GM23338 (cell line): Measurements from ENCODE around the gene CCDC57. TPM values are rescaled to one million over a fixed set of nuclear protein-coding genes. Genes with fewer than 3 reads are reported as not detected.
A peak's percentile ranks its signal among the peaks of the same experiment; 100 is the strongest.

ENCODE experiments used
- ATAC-seq: fragments of 200-7000 bp; cut with Tn5 transposase; 3 replicates; pipeline ENCODE4 v1.9.1; 2020
- DNase-seq: peaks from one replicate; pipeline ENCODE4 v3.0.0-alpha.2; 2015; ENCODE audit warnings: low spot score
- H2AFZ ChIP-seq: fragments of 200-600 bp; sonication (generic); 2 replicates; pipeline ENCODE4 v1.8.0; 2016; ENCODE audit warnings: antibody characterized with exemption, mild to moderate bottlenecking, moderate library complexity
- H3F3A ChIP-seq: fragments of 200-600 bp; sonication (generic); replicated peaks from 2 replicates; pipeline ENCODE4 v1.8.0; 2017; ENCODE audit warnings: antibody characterized with exemption, mixed run types, low read depth
- H3K27ac ChIP-seq: fragments of 200-600 bp; sonication (generic); 2 replicates; pipeline ENCODE4 v1.6.1; 2016; ENCODE audit warnings: low read depth
- H3K27me3 ChIP-seq: fragments of 200-600 bp; sonication (generic); 2 replicates; pipeline ENCODE4 v1.8.0; 2016; ENCODE audit warnings: mild to moderate bottlenecking, mixed run types, moderate library complexity; ENCODE audit not compliant: insufficient read depth
- H3K36me3 ChIP-seq: fragments of 200-600 bp; sonication (generic); 2 replicates; pipeline ENCODE4 v1.8.0; 2016; ENCODE audit warnings: mild to moderate bottlenecking; ENCODE audit not compliant: insufficient read depth
- H3K4me1 ChIP-seq: fragments of 200-600 bp; sonication (generic); 2 replicates; pipeline ENCODE4 v1.8.0; 2016; ENCODE audit warnings: mild to moderate bottlenecking, moderate library complexity; ENCODE audit not compliant: insufficient read depth
- H3K4me2 ChIP-seq: fragments of 200-600 bp; sonication (generic); 2 replicates; pipeline ENCODE4 v1.7.1; 2017; ENCODE audit warnings: mixed run types
- H3K4me3 ChIP-seq: fragments of 200-600 bp; sonication (generic); 2 replicates; pipeline ENCODE4 v1.6.1; 2016; ENCODE audit warnings: mixed run types
- H3K79me2 ChIP-seq: fragments of 200-600 bp; sonication (generic); replicated peaks from 2 replicates; pipeline ENCODE4 v1.8.0; 2017; ENCODE audit warnings: mild to moderate bottlenecking; ENCODE audit not compliant: insufficient read depth
- H3K9me2 ChIP-seq: fragments of 200-600 bp; sonication (generic); 2 replicates; pipeline ENCODE4 v1.8.0; 2017; ENCODE audit not compliant: insufficient read depth
- H4K20me1 ChIP-seq: fragments of 200-600 bp; sonication (generic); replicated peaks from 2 replicates; pipeline ENCODE4 v1.8.0; 2017; ENCODE audit warnings: mild to moderate bottlenecking; ENCODE audit not compliant: insufficient read depth
- H3K27ac Mint-ChIP-seq: 2 replicates; pipeline ENCODE4 v1.8.0; 2020; ENCODE audit warnings: inconsistent platforms, mild to moderate bottlenecking, moderate library complexity, mixed read lengths
- H3K27me3 Mint-ChIP-seq: 3 replicates; pipeline ENCODE4 v1.8.0; 2022; ENCODE audit warnings: low read depth, mild to moderate bottlenecking, moderate library complexity, mixed read lengths, inconsistent platforms; ENCODE audit not compliant: insufficient read depth, poor library complexity
- H3K36me3 Mint-ChIP-seq: 3 replicates; pipeline ENCODE4 v1.8.0; 2021; ENCODE audit warnings: low read depth, mild to moderate bottlenecking, inconsistent platforms, moderate library complexity, mixed read lengths
- H3K4me1 Mint-ChIP-seq: 3 replicates; pipeline ENCODE4 v1.8.0; 2020; ENCODE audit warnings: mild to moderate bottlenecking, inconsistent platforms, mixed read lengths
- H3K4me3 Mint-ChIP-seq: 3 replicates; pipeline ENCODE4 v1.8.0; 2021; ENCODE audit warnings: moderate library complexity, mild to moderate bottlenecking, inconsistent platforms, mixed read lengths
- H3K9me3 Mint-ChIP-seq: 3 replicates; pipeline ENCODE4 v1.8.0; 2020; ENCODE audit warnings: moderate library complexity, mild to moderate bottlenecking, inconsistent platforms, mixed read lengths
- CREB1 ChIP-seq: fragments of 250-450 bp; sonication (Bioruptor Pico); IDR thresholded peaks from 2 replicates; pipeline ENCODE4 v1.5.0; 2020; ENCODE audit warnings: low read depth, mild to moderate bottlenecking, moderate library complexity
- EZH2phosphoT487 ChIP-seq: fragments of 200-600 bp; sonication (generic); IDR thresholded peaks from one replicate; pipeline ENCODE4 v1.8.1; 2018; ENCODE audit warnings: antibody characterized with exemption; ENCODE audit not compliant: unreplicated experiment
- JUNB ChIP-seq: IDR thresholded peaks from one replicate; pipeline ENCODE4 v1.6.1; 2016; ENCODE audit warnings: antibody characterized with exemption; ENCODE audit not compliant: unreplicated experiment
- NANOG ChIP-seq: IDR thresholded peaks from 2 replicates; pipeline ENCODE4 v1.6.1; 2016; ENCODE audit warnings: antibody characterized with exemption, borderline replicate concordance
- POLR2AphosphoS5 ChIP-seq: IDR thresholded peaks from 2 replicates; pipeline ENCODE4 v1.6.1; 2016; ENCODE audit warnings: antibody characterized with exemption, low read depth
- STAT1 ChIP-seq: IDR thresholded peaks from one replicate; pipeline ENCODE4 v1.6.1; 2016; ENCODE audit warnings: antibody characterized with exemption; ENCODE audit not compliant: unreplicated experiment
- ZNF114 ChIP-seq: fragments of 250-450 bp; sonication (Bioruptor Pico); IDR thresholded peaks from 2 replicates; pipeline ENCODE4 v1.5.0; 2020; ENCODE audit warnings: mild to moderate bottlenecking, moderate library complexity
- ZNF331 ChIP-seq: fragments of 250-450 bp; sonication (Bioruptor Pico); IDR thresholded peaks from 2 replicates; pipeline ENCODE4 v1.5.0; 2020; ENCODE audit warnings: low read depth, mild to moderate bottlenecking, moderate library complexity
- ZNF462 ChIP-seq: fragments of 250-450 bp; sonication (Bioruptor Pico); IDR thresholded peaks from 2 replicates; pipeline ENCODE4 v1.5.0; 2020; ENCODE audit warnings: mild to moderate bottlenecking, moderate library complexity
- polyA plus RNA-seq: library from polyadenylated mRNA; unstranded; fragments of >200 nt; fragmentation: Nextera tagmentation; extraction: Ambion mirVana; gene quantifications from 2 replicates; pipeline ENCODE4 v1.2.1, GENCODE V29; 2016
- total RNA-seq: library from RNA; depleted of rRNA; stranded (reverse); fragments of >200 nt; shearing (Covaris generic); gene quantifications from 2 replicates; pipeline ENCODE4 v1.2.3, GENCODE V29; 2014
- TF ChIP-seq, protein P1 (sequence below): IDR thresholded peaks from 2 replicates; pipeline ENCODE4 v1.6.1; 2016; ENCODE audit warnings: antibody characterized with exemption
- TF ChIP-seq, protein P2 (sequence below): IDR thresholded peaks from one replicate; pipeline ENCODE4 v1.6.1; 2018; ENCODE audit warnings: antibody characterized with exemption; ENCODE audit not compliant: unreplicated experiment
- TF ChIP-seq, protein P3 (sequence below), 2 experiments: fragments of 200-600 bp in 1 of 2; sonication (generic) in 1 of 2; conservative IDR thresholded peaks; 2 replicates each; pipeline versions ENCODE4 v1.5.1 to v1.6.1; 2016 to 2017; ENCODE audit warnings: antibody characterized with exemption in 2 of 2, low read depth in 2 of 2, mild to moderate bottlenecking in 2 of 2, moderate library complexity in 1 of 2

The CCDC57 gene
- total and polyA plus RNA-seq, 2 experiments from 2014 or later, result 7.0 to 16.3 TPM

DNA sequence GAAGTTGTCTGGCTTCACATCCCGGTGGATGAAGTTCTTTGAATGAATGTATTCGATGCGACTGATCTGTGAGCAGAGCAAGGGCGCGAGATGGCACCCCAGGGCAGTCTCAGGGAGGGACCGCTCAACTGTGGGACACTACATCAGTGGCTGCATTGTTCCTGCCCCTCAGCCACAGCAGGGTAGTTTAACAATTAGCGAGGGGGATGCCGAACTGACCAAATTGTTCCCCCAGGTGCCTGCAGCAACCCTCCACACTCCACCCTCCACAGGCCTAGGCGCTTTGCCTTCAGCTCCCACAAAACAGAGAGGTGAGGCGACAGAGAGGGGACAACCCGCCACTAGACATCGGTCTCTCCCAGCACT, 40.5 kb upstream of the CCDC57 start (continued):
- TF ChIP-seq STAT1 (no peak), JUNB (no peak), CREB1 (CRISPR knock-in tag) (no peak)

- no peak for ATAC-seq
- Mint-ChIP-seq H3K4me1 (no peaks in the 10 kb centered on the region; the same call in 2 of the 3 replicates), H3K9me3 (peaks cover 7% of the 10 kb centered on the region; the same call in 2 of the 3 replicates), H3K36me3 (peaks cover 81% of the 10 kb centered on the region), H3K27me3 (peaks cover 11% of the 10 kb centered on the region), H3K27ac (no peak overlapping the region), H3K4me3 (no peak overlapping the region; the same call in 2 of the 3 replicates)
- H3F3A ChIP-seq, result peaks cover 8% of the 10 kb centered on the region
- H4K20me1 ChIP-seq, result peaks cover 53% of the 10 kb centered on the region
- H3K9me2 ChIP-seq, result no peaks in the 10 kb centered on the region
- peaks cover 65% of the 10 kb centered on the region for H3K79me2 ChIP-seq
- peak overlapping the region; percentile 32; the same call in 1 of the 2 replicates for H3K27ac ChIP-seq
- DNase-seq, result no peak
- no peak overlapping the region for H3K4me2 ChIP-seq
- H2AFZ ChIP-seq, result no peak overlapping the region
- H3K27me3 ChIP-seq, result no peaks in the 10 kb centered on the region
- peaks cover 61% of the 10 kb centered on the region for H3K36me3 ChIP-seq
- H3K4me1 ChIP-seq, result no peaks in the 10 kb centered on the region
- H3K4me3 ChIP-seq, result no peak overlapping the region
- TF ChIP-seq, protein P1, sequence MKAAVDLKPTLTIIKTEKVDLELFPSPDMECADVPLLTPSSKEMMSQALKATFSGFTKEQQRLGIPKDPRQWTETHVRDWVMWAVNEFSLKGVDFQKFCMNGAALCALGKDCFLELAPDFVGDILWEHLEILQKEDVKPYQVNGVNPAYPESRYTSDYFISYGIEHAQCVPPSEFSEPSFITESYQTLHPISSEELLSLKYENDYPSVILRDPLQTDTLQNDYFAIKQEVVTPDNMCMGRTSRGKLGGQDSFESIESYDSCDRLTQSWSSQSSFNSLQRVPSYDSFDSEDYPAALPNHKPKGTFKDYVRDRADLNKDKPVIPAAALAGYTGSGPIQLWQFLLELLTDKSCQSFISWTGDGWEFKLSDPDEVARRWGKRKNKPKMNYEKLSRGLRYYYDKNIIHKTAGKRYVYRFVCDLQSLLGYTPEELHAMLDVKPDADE, result no peak
- TF ChIP-seq ZNF462 (CRISPR knock-in tag) (no peak), EZH2phosphoT487 (no peak), POLR2AphosphoS5 (no peak), NANOG (no peak), ZNF331 (no peak), ZNF114 (CRISPR knock-in tag) (no peak), STAT1 (no peak), CREB1 (CRISPR knock-in tag) (no peak), JUNB (no peak)
- TF ChIP-seq, protein P2, sequence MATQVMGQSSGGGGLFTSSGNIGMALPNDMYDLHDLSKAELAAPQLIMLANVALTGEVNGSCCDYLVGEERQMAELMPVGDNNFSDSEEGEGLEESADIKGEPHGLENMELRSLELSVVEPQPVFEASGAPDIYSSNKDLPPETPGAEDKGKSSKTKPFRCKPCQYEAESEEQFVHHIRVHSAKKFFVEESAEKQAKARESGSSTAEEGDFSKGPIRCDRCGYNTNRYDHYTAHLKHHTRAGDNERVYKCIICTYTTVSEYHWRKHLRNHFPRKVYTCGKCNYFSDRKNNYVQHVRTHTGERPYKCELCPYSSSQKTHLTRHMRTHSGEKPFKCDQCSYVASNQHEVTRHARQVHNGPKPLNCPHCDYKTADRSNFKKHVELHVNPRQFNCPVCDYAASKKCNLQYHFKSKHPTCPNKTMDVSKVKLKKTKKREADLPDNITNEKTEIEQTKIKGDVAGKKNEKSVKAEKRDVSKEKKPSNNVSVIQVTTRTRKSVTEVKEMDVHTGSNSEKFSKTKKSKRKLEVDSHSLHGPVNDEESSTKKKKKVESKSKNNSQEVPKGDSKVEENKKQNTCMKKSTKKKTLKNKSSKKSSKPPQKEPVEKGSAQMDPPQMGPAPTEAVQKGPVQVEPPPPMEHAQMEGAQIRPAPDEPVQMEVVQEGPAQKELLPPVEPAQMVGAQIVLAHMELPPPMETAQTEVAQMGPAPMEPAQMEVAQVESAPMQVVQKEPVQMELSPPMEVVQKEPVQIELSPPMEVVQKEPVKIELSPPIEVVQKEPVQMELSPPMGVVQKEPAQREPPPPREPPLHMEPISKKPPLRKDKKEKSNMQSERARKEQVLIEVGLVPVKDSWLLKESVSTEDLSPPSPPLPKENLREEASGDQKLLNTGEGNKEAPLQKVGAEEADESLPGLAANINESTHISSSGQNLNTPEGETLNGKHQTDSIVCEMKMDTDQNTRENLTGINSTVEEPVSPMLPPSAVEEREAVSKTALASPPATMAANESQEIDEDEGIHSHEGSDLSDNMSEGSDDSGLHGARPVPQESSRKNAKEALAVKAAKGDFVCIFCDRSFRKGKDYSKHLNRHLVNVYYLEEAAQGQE, result no peak
- TF ChIP-seq, protein P3, sequence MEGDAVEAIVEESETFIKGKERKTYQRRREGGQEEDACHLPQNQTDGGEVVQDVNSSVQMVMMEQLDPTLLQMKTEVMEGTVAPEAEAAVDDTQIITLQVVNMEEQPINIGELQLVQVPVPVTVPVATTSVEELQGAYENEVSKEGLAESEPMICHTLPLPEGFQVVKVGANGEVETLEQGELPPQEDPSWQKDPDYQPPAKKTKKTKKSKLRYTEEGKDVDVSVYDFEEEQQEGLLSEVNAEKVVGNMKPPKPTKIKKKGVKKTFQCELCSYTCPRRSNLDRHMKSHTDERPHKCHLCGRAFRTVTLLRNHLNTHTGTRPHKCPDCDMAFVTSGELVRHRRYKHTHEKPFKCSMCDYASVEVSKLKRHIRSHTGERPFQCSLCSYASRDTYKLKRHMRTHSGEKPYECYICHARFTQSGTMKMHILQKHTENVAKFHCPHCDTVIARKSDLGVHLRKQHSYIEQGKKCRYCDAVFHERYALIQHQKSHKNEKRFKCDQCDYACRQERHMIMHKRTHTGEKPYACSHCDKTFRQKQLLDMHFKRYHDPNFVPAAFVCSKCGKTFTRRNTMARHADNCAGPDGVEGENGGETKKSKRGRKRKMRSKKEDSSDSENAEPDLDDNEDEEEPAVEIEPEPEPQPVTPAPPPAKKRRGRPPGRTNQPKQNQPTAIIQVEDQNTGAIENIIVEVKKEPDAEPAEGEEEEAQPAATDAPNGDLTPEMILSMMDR (conservative IDR thresholded peaks at IDR 0.05; ENCODE audit: low read depth in 2 of 2), result no peak
Measured at GRCh38 chr17:82252511-82253178, 40.0 kb upstream of the CCDC57 start.
